Stomach (tissue), 9 donors: ENCODE data around the gene TSHZ2. TPM values are rescaled to one million over a fixed set of nuclear protein-coding genes. Genes with fewer than 3 reads are reported as not detected.

Source experiments
- DNase-seq, 2 donors: peaks; one replicate each; pipeline versions ENCODE4 v3.0.0 to v3.0.0-alpha.2; 2013 to 2019
- H3K27ac ChIP-seq, 5 donors: fragments of 200-600 bp in 4 of 5; sonication (generic) in 4 of 5; one replicate each; pipeline ENCODE4 v1.5.1; 2013 to 2019; ENCODE audit warnings: mild to moderate bottlenecking in 1 of 5, moderate library complexity in 1 of 5
- H3K27me3 ChIP-seq, 3 donors: fragments of 200-600 bp; sonication (generic); one replicate each; pipeline ENCODE4 v1.5.1; 2017 to 2019; ENCODE audit warnings: mixed run types in 1 of 3
- H3K36me3 ChIP-seq, 4 donors: fragments of 200-600 bp; sonication (generic); 1 replicate in 3 of 4; 2 replicates in 1 of 4; pipeline ENCODE4 v1.5.1; 2016 to 2019
- H3K4me1 ChIP-seq, 4 donors: fragments of 200-600 bp; sonication (generic); one replicate each; pipeline ENCODE4 v1.5.1; 2016 to 2019
- H3K4me3 ChIP-seq, 4 donors: fragments of 200-600 bp; sonication (generic) in 3 of 4; one replicate each; pipeline ENCODE4 v1.5.1; 2016 to 2019; ENCODE audit warnings: mild to moderate bottlenecking in 1 of 4
- H3K9me3 ChIP-seq, 4 donors: fragments of 200-600 bp; sonication (generic); one replicate each; pipeline ENCODE4 v1.5.1; 2016 to 2019
- EP300 ChIP-seq: sonication (generic); formaldehyde crosslinking; IDR thresholded peaks from one replicate; pipeline ENCODE4 v1.6.1; 2017; ENCODE audit warnings: antibody characterized with exemption
- POLR2A ChIP-seq, 4 donors: fragments of 450-650 bp; IDR thresholded peaks; one replicate each; pipeline ENCODE4 v1.6.1; 2016; ENCODE audit warnings: antibody characterized with exemption in 4 of 4, control low read depth in 2 of 4, mild to moderate bottlenecking in 1 of 4, moderate library complexity in 1 of 4
- POLR2AphosphoS5 ChIP-seq, 3 donors: sonication (generic); formaldehyde crosslinking; IDR thresholded peaks; one replicate each; pipeline ENCODE4 v1.6.1; 2016; ENCODE audit warnings: antibody characterized with exemption in 3 of 3
- WGBS, 5 donors: extraction: QIAGEN DNeasy Blood & Tissue Kit in 3 of 5; methylation state at CpG; one replicate each; pipeline versions ENCODE4 v1.1.5 to v1.1.7; 2013 to 2018; 5-methylcytosine and 5-hydroxymethylcytosine counted together
- intact Hi-C: fragments of 100-400 bp; cut with DNase I; formaldehyde crosslinking; loops from one replicate; pipeline ENCODE4 v1.15.1; 2023; ENCODE audit warnings: low total_unique reads
- polyA plus RNA-seq, 3 donors: library from polyadenylated mRNA; stranded (reverse); fragments of 200-250 nt; gene quantifications; one replicate each; pipeline ENCODE4 v1.2.3, GENCODE V29; 2013
- total RNA-seq, 5 donors: library from RNA; depleted of rRNA; stranded (reverse); fragments of >200 nt; gene quantifications; one replicate each; pipeline versions ENCODE4 v1.1.0 to v1.2.3, GENCODE V29; 2014 to 2016
- TF ChIP-seq, protein P1 (sequence below), 7 experiments: fragments of 450-650 bp in 4 of 7; fragments of 200-600 bp in 3 of 7; sonication (generic) in 3 of 7; IDR thresholded peaks; one replicate each; pipeline ENCODE4 v1.5.1; 2016 to 2019; ENCODE audit warnings: antibody characterized with exemption in 7 of 7, control low read depth in 2 of 7, mild to moderate bottlenecking in 1 of 7
- donor health status: healthy with polysubstance abuse.
- donor health status: Bipolar disorder and iron deficiency.
- donor health status: healthy.

TSHZ2 gene
- total and polyA plus RNA-seq, 8 donors = 2.9 to 20.5 (median 5.8) TPM

DNA sequence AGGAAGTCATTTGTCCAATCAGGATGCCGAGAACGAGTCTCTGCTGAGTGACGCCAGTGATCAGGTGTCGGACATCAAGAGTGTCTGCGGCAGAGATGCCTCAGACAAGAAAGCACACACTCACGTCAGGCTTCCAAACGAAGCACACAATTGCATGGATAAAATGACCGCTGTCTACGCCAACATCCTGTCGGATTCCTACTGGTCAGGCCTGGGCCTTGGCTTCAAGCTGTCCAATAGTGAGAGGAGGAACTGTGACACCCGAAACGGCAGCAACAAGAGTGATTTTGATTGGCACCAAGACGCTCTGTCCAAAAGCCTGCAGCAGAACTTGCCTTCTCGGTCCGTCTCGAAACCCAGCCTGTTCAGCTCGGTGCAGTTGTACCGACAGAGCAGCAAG lies 281.5 kb downstream of the TSHZ2 start:
- intact Hi-C loops = no loop called here
- no peak overlapping the region for H3K4me3 ChIP-seq
- WGBS, 5 donors = 93 to 95% (median 94%) methylated on average over 18 of the region's 18 CpGs
- DNase-seq = no peak
- no peaks in the 10 kb centered on the region for H3K9me3 ChIP-seq
- H3K27ac ChIP-seq = no peak overlapping the region
- peaks cover 0 to 11% (median 2%) of the 10 kb centered on the region in 4 donors for H3K36me3 ChIP-seq
- no peaks in the 10 kb centered on the region for H3K4me1 ChIP-seq
- TF ChIP-seq, protein P1, sequence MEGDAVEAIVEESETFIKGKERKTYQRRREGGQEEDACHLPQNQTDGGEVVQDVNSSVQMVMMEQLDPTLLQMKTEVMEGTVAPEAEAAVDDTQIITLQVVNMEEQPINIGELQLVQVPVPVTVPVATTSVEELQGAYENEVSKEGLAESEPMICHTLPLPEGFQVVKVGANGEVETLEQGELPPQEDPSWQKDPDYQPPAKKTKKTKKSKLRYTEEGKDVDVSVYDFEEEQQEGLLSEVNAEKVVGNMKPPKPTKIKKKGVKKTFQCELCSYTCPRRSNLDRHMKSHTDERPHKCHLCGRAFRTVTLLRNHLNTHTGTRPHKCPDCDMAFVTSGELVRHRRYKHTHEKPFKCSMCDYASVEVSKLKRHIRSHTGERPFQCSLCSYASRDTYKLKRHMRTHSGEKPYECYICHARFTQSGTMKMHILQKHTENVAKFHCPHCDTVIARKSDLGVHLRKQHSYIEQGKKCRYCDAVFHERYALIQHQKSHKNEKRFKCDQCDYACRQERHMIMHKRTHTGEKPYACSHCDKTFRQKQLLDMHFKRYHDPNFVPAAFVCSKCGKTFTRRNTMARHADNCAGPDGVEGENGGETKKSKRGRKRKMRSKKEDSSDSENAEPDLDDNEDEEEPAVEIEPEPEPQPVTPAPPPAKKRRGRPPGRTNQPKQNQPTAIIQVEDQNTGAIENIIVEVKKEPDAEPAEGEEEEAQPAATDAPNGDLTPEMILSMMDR (IDR thresholded peaks at IDR 0.05) = no peak
- TF ChIP-seq POLR2A (IDR thresholded peaks at IDR 0.05) (no peak), EP300 (no peak), POLR2AphosphoS5 (IDR thresholded peaks at IDR 0.05) (no peak)
- no peaks in the 10 kb centered on the region for H3K27me3 ChIP-seq

GRCh38 chr20:53255102-53255710 lies 283.0 kb downstream of the TSHZ2 start:
- DNase-seq = no peak
- TF ChIP-seq POLR2AphosphoS5 (IDR thresholded peaks at IDR 0.05) = no peak
- no peak for TF ChIP-seq EP300
- TF ChIP-seq POLR2A (IDR thresholded peaks at IDR 0.05) = no peak
- TF ChIP-seq, protein P1 (IDR thresholded peaks at IDR 0.05) = no peak

GRCh38 chr20:53258741-53259140 lies 286.6 kb downstream of the TSHZ2 start:
- Histone ChIP-seq H3K4me3 (no peak overlapping the region), H3K9me3 (no peaks in the 10 kb centered on the region), H3K36me3 (peaks cover 0 to 8% (median 2%) of the 10 kb centered on the region in 4 donors), H3K27ac (no peak overlapping the region), H3K27me3 (no peaks in the 10 kb centered on the region), H3K4me1 (no peaks in the 10 kb centered on the region)
- TF ChIP-seq POLR2AphosphoS5 (IDR thresholded peaks at IDR 0.05) = no peak
- intact Hi-C loops = no loop called here
- 47 to 81% (median 59%) methylated on average over 6 of the region's 6 CpGs for WGBS, 5 donors
- DNase-seq = no peak

More at GRCh38 chr20:53255102-53255710, 283.0 kb downstream of the TSHZ2 start:
- Histone ChIP-seq H3K27me3 (no peaks in the 10 kb centered on the region), H3K4me1 (no peaks in the 10 kb centered on the region), H3K36me3 (peaks cover 0 to 11% (median 2%) of the 10 kb centered on the region in 4 donors), H3K4me3 (no peak overlapping the region), H3K9me3 (no peaks in the 10 kb centered on the region), H3K27ac (no peak overlapping the region)
- WGBS, 5 donors = 89 to 96% (median 94%) methylated on average over 18 of the region's 18 CpGs
- intact Hi-C loops = no loop called here

DNA sequence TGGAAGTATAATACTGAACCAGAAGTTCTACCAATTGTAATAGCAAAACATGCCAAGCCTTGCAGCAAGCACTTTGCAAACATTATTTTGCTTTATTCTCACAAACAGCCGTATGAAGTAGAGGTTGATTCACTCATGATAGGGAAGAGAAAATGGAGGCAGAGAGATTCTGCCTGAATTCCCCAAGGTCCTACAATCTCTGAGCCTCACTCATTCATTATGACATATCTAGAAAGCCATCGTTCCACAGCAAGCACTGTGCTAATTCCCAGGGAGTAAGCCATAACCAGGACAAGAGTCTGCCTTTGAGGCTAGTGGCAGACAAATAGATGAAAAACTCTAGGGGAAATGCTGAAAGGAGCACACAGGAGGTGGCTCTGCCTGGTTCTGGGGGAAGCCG lies 288.0 kb downstream of the TSHZ2 start:
- 79 to 85% (median 83%) methylated on average over 3 of the region's 3 CpGs for WGBS, 5 donors
- H3K9me3 ChIP-seq = no peaks in the 10 kb centered on the region
- H3K4me3 ChIP-seq = no peak overlapping the region
- TF ChIP-seq POLR2A (IDR thresholded peaks at IDR 0.05) (no peak), POLR2AphosphoS5 (IDR thresholded peaks at IDR 0.05) (no peak), EP300 (no peak)
- TF ChIP-seq, protein P1 (IDR thresholded peaks at IDR 0.05) = no peak
- no peak overlapping the region for H3K27ac ChIP-seq
- intact Hi-C loops = no loop called here
- no peaks in the 10 kb centered on the region for H3K36me3 ChIP-seq
- DNase-seq = no peak
- no peaks in the 10 kb centered on the region for H3K4me1 ChIP-seq
- H3K27me3 ChIP-seq = no peaks in the 10 kb centered on the region

GRCh38 chr20:53260591-53260990 lies 288.4 kb downstream of the TSHZ2 start:
- Histone ChIP-seq H3K9me3 (no peaks in the 10 kb centered on the region), H3K27me3 (no peaks in the 10 kb centered on the region), H3K4me1 (no peaks in the 10 kb centered on the region), H3K27ac (no peak overlapping the region), H3K4me3 (no peak overlapping the region), H3K36me3 (no peaks in the 10 kb centered on the region)
- WGBS, 5 donors = 76 to 80% (median 79%) methylated on average over 2 of the region's 2 CpGs
- TF ChIP-seq POLR2AphosphoS5 (IDR thresholded peaks at IDR 0.05) (no peak), POLR2A (IDR thresholded peaks at IDR 0.05) (no peak), EP300 (no peak)
- TF ChIP-seq, protein P1 (IDR thresholded peaks at IDR 0.05) = no peak
- no peak for DNase-seq
- intact Hi-C loops = no loop called here
